ENCODE data around the gene APOA5.

DNA sequence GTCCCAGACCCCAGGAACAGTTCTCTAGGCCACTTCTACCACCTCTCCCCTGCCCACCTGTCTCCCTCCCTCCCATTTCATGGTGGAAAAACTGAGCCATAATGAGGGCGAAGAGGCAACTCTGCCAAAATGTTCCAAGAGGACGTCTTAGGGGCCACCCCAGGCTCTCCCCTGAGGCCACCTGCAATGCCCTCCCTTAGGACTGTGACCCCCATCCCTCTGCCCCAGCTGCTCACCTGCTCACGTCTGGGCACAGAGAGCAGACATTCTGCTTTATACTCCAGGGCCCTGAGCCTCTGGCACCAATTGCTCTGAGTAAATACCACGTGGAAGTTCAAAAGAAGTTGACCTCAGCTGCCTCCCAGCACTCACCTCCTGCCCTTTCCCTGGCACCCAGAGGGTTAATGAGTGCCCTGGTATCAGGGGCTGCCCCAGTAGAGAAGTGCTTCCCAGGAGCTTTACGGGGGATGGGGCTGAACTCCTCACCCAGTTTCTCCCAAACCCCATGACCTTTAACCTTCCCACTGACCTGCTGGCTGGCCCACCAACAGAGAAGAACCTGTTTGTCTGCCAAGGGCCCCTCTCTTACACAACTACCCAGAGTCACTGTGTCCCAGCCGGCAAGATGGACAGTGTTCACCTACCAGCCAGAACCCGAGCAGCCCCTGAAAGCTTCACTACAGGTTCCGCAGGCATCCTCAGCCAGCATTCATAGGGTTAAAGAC lies 627 bp upstream of the APOA5 start:
- TF ChIP-seq, protein P1, sequence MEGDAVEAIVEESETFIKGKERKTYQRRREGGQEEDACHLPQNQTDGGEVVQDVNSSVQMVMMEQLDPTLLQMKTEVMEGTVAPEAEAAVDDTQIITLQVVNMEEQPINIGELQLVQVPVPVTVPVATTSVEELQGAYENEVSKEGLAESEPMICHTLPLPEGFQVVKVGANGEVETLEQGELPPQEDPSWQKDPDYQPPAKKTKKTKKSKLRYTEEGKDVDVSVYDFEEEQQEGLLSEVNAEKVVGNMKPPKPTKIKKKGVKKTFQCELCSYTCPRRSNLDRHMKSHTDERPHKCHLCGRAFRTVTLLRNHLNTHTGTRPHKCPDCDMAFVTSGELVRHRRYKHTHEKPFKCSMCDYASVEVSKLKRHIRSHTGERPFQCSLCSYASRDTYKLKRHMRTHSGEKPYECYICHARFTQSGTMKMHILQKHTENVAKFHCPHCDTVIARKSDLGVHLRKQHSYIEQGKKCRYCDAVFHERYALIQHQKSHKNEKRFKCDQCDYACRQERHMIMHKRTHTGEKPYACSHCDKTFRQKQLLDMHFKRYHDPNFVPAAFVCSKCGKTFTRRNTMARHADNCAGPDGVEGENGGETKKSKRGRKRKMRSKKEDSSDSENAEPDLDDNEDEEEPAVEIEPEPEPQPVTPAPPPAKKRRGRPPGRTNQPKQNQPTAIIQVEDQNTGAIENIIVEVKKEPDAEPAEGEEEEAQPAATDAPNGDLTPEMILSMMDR (IDR thresholded peaks at IDR 0.05; ENCODE audit: low read length) = no peak
- TF ChIP-seq EZH2 (IDR thresholded peaks at IDR 0.05; ENCODE audit: borderline replicate concordance, low read length) = no peak
